Neutrophil (primary cell): ENCODE measurements around the gene SYNC.
"Not testable (repeated sequence)": the region's sequence is repeated elsewhere in the genome, so short reads cannot be mapped to it uniquely, and the experiment has no call there.

ENCODE experiments used
- H3K27ac ChIP-seq: fragments of 200-600 bp; sonication (generic); 2 replicates; pipeline ENCODE4 v1.5.1; 2016; ENCODE audit warnings: mild to moderate bottlenecking, moderate library complexity
- H3K27me3 ChIP-seq: fragments of 200-600 bp; sonication (generic); 2 replicates; pipeline ENCODE4 v1.6.0; 2016; ENCODE audit warnings: mild to moderate bottlenecking
- H3K36me3 ChIP-seq: fragments of 200-600 bp; sonication (generic); 2 replicates; pipeline ENCODE4 v1.5.1; 2017
- H3K4me1 ChIP-seq, 2 experiments: fragments of 200-600 bp in 1 of 2; sonication (generic) in 1 of 2; 1 replicate in 1 of 2; 2 replicates in 1 of 2; pipeline versions ENCODE4 v1.5.1 to v1.6.1; 2013 to 2016; ENCODE audit warnings: low read depth in 1 of 2, low read length in 1 of 2, mild to moderate bottlenecking in 1 of 2, moderate library complexity in 1 of 2; ENCODE audit not compliant: control insufficient read depth in 1 of 2, insufficient read depth in 1 of 2
- H3K4me3 ChIP-seq, 2 experiments: fragments of 200-600 bp in 1 of 2; sonication (generic) in 1 of 2; 1 replicate in 1 of 2; 2 replicates in 1 of 2; pipeline ENCODE4 v1.5.1; 2013 to 2016; ENCODE audit warnings: low read depth in 1 of 2, low read length in 1 of 2, mild to moderate bottlenecking in 1 of 2, moderate library complexity in 1 of 2
- H3K9me3 ChIP-seq: fragments of 200-600 bp; sonication (generic); 2 replicates; pipeline ENCODE4 v1.5.1; 2016
- CTCF ChIP-seq: fragments of 200-600 bp; sonication (generic); IDR thresholded peaks from 2 replicates; pipeline ENCODE4 v1.5.1; 2016; ENCODE audit warnings: antibody characterized with exemption

SYNC gene

GRCh38 chr1:32706491-32706890 is 3.9 kb upstream of the SYNC start:
- TF ChIP-seq CTCF: no peak
- Histone ChIP-seq H3K4me1 (peaks cover 6 to 13% of the 10 kb centered on the region in 2 experiments), H3K4me3 (no peak overlapping the region), H3K36me3 (no peaks in the 10 kb centered on the region), H3K27ac (no peak overlapping the region), H3K27me3 (peaks cover 59% of the 10 kb centered on the region), H3K9me3 (no peaks in the 10 kb centered on the region)

- Histone ChIP-seq H3K4me3 (no peak overlapping the region), H3K27me3 (peaks cover 69% of the 10 kb centered on the region), H3K36me3 (no peaks in the 10 kb centered on the region), H3K4me1 (peaks cover 0 to 7% of the 10 kb centered on the region in 2 experiments), H3K9me3 (no peaks in the 10 kb centered on the region), H3K27ac (no peak overlapping the region)
- TF ChIP-seq CTCF: no peak
These were observed 2.9 kb upstream of the SYNC start for GRCh38 chr1:32705516-32705915.

GRCh38 chr1:32703479-32704291 is 1.1 kb upstream of the SYNC start:
- Histone ChIP-seq H3K36me3 (no peaks in the 10 kb centered on the region), H3K9me3 (no peaks in the 10 kb centered on the region), H3K27me3 (peaks cover 82% of the 10 kb centered on the region), H3K27ac (no peak overlapping the region), H3K4me1 (peaks cover 0 to 7% of the 10 kb centered on the region in 2 experiments), H3K4me3 (peak overlapping the region in 1 of 2 experiments; percentile 18)
- TF ChIP-seq CTCF: no peak

GRCh38 chr1:32701951-32702598 is 495 bp downstream of the SYNC start:
- Histone ChIP-seq H3K9me3 (no peaks in the 10 kb centered on the region), H3K36me3 (no peaks in the 10 kb centered on the region), H3K27me3 (peaks cover 78% of the 10 kb centered on the region), H3K4me1 (peaks cover 0 to 7% of the 10 kb centered on the region in 2 experiments), H3K4me3 (no peak overlapping the region), H3K27ac (no peak overlapping the region)
- TF ChIP-seq CTCF: no peak

- H3K4me3 ChIP-seq: no peak overlapping the region
- H3K27ac ChIP-seq: no peak overlapping the region
- no peaks in the 10 kb centered on the region for H3K9me3 ChIP-seq
- peaks cover 0 to 7% of the 10 kb centered on the region in 2 experiments for H3K4me1 ChIP-seq
- no peaks in the 10 kb centered on the region for H3K36me3 ChIP-seq
- peaks cover 72% of the 10 kb centered on the region for H3K27me3 ChIP-seq
- TF ChIP-seq CTCF: no peak
These were observed 1.1 kb downstream of the SYNC start for GRCh38 chr1:32701421-32701911.

- H3K36me3 ChIP-seq, H3K4me1 ChIP-seq, H3K4me3 ChIP-seq, H3K9me3 ChIP-seq, H3K27ac ChIP-seq: not testable (repeated sequence)
- H3K27me3 ChIP-seq: peaks cover 27% of the 10 kb centered on the region
These were observed 5.6 kb downstream of the SYNC start for GRCh38 chr1:32696996-32697395.
